K562 (cell line): ENCODE results near the gene KXD1. TPM values are rescaled to one million over a fixed set of nuclear protein-coding genes. Genes with fewer than 3 reads are reported as not detected.

Experiments used
- SIN3A ChIP-seq, 2 experiments: fragments of 150-350 bp in 1 of 2; IDR thresholded peaks; 2 replicates each; pipeline ENCODE4 v1.6.1; 2011 to 2016; ENCODE audit warnings: borderline replicate concordance in 2 of 2, low read depth in 2 of 2, low read length in 2 of 2, mild to moderate bottlenecking in 2 of 2, moderate library complexity in 2 of 2; ENCODE audit not compliant: control insufficient read depth in 1 of 2
- SPI1 ChIP-seq: IDR thresholded peaks from 2 replicates; pipeline ENCODE4 v1.6.1; 2011; ENCODE audit warnings: low read depth, low read length, control low read depth, borderline replicate concordance
- ZNF263 ChIP-seq: sonication (generic); formaldehyde crosslinking; IDR thresholded peaks from 2 replicates; pipeline ENCODE4 v1.8.0; 2022; ENCODE audit warnings: mild to moderate bottlenecking, missing genetic modification reagents, borderline replicate concordance
- polyA plus RNA-seq, 8 experiments: library from polyadenylated mRNA; depleted of rRNA in 4 of 8; stranded (reverse) in 5 of 8; unstranded in 3 of 8; fragments of >200 nt; fragmentation: Nextera tagmentation in 2 of 8; fragmentation: Illumina TruSeq in 1 of 8; extraction: Ambion mirVana in 2 of 8; extraction: Trizol in 1 of 8; gene quantifications; 2 replicates each; pipeline versions ENCODE4 v1.2.1 to v1.2.3, GENCODE V29; 2011 to 2014; ENCODE audit warnings: inconsistent platforms in 1 of 8, missing spikeins in 1 of 8
- total RNA-seq, 7 experiments: library from RNA; depleted of rRNA in 6 of 7; stranded (reverse); fragments of >200 nt in 6 of 7; fragmentation: Illumina TruSeq in 2 of 7; extraction: Trizol in 2 of 7; gene quantifications; 2 replicates each; pipeline versions ENCODE4 v1.2.1 to v1.2.3, GENCODE V29; 2011 to 2021; ENCODE audit warnings: low replicate concordance in 1 of 7
- TF ChIP-seq, protein P1 (sequence below): sonication (generic); formaldehyde crosslinking; IDR thresholded peaks from 2 replicates; pipeline ENCODE4 v1.8.1; 2023; ENCODE audit warnings: mild to moderate bottlenecking, missing genetic modification reagents
- TF ChIP-seq, protein P2 (sequence below): fragments of 200-800 bp; sonication (Bioruptor generic); IDR thresholded peaks from 2 replicates; pipeline ENCODE4 v1.6.1; 2017; ENCODE audit warnings: missing genetic modification characterization, missing compliant biosample characterization
- TF ChIP-seq, protein P3 (sequence below), 2 experiments: fragments of 450-650 bp in 1 of 2; sonication (generic) in 1 of 2; formaldehyde crosslinking in 1 of 2; IDR thresholded peaks; 2 replicates each; pipeline versions ENCODE4 v1.7.1 to v1.9.0; 2016 to 2022; ENCODE audit warnings: inconsistent platforms in 1 of 2, mild to moderate bottlenecking in 1 of 2, missing genetic modification reagents in 1 of 2
- TF ChIP-seq, protein P4 (sequence below): fragments of 250-450 bp; sonication (Bioruptor Pico); IDR thresholded peaks from 2 replicates; pipeline ENCODE4 v1.8.0; 2022; ENCODE audit warnings: moderate library complexity, mild to moderate bottlenecking, inconsistent platforms
- TF ChIP-seq, protein P5 (sequence below), 2 experiments: fragments of 200-800 bp in 1 of 2; sonication (Bioruptor generic) in 1 of 2; sonication (generic) in 1 of 2; formaldehyde crosslinking in 1 of 2; IDR thresholded peaks in 1 of 2; conservative IDR thresholded peaks in 1 of 2; 2 replicates each; pipeline versions ENCODE4 v1.5.0 to v1.6.1; 2016 to 2020; ENCODE audit warnings: missing compliant biosample characterization in 1 of 2, missing genetic modification characterization in 1 of 2, missing genetic modification reagents in 1 of 2

Gene KXD1
- total and polyA plus RNA-seq, 9 of the 15 experiments (the other 6 are each of a cell fraction or from before 2014, with no cell fraction given), result 21.9 to 210 (median 118) TPM

DNA sequence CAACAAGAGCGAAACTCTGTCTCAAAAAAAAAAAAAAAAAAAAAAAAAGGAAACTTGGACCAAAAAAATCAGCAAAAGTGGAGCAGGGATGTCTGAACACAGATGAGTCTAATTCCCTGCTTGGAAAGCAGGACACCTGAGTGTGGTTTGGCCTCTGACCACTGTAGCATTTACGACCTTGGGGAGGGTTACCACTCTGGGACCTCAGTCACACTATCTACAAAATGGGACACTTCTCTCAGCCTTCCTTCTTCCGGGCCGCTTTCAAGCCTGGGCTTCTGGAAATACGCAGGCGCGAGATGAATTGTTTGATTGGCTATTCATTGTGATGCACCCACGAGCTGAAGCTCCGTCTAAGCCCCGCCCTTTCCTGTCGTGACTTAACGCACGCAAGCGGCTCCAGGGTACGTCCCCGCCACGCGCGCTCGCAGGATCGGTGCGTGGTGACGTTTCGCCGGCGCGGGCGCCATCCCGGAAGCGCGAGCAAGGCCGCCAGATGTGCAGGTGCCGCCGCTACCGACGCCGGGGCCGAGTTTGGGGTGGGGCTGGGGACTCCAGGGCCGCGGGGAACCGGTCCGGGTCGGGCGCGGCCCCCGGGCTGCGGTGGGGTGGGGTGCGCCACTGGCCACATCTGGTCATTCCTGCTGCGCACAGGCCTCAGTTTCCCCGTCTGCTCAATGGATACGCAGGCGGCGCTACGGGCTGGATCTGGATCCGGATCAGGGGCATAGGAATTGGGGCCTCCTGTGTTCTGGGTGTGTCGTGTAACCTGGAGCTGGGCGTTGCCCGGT is at the start of gene KXD1 (continued):
- TF ChIP-seq, protein P1, sequence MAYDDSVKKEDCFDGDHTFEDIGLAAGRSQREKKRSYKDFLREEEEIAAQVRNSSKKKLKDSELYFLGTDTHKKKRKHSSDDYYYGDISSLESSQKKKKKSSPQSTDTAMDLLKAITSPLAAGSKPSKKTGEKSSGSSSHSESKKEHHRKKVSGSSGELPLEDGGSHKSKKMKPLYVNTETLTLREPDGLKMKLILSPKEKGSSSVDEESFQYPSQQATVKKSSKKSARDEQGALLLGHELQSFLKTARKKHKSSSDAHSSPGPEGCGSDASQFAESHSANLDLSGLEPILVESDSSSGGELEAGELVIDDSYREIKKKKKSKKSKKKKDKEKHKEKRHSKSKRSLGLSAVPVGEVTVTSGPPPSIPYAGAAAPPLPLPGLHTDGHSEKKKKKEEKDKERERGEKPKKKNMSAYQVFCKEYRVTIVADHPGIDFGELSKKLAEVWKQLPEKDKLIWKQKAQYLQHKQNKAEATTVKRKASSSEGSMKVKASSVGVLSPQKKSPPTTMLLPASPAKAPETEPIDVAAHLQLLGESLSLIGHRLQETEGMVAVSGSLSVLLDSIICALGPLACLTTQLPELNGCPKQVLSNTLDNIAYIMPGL (CRISPR knock-in tag), result no peak
- TF ChIP-seq, protein P2, sequence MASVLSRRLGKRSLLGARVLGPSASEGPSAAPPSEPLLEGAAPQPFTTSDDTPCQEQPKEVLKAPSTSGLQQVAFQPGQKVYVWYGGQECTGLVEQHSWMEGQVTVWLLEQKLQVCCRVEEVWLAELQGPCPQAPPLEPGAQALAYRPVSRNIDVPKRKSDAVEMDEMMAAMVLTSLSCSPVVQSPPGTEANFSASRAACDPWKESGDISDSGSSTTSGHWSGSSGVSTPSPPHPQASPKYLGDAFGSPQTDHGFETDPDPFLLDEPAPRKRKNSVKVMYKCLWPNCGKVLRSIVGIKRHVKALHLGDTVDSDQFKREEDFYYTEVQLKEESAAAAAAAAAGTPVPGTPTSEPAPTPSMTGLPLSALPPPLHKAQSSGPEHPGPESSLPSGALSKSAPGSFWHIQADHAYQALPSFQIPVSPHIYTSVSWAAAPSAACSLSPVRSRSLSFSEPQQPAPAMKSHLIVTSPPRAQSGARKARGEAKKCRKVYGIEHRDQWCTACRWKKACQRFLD, result peak; percentile 65; the same call in 1 of the 2 replicates
- TF ChIP-seq ZNF263 (CRISPR knock-in tag) (peak; percentile 42; the same call in 1 of the 2 replicates), SPI1 (peak; percentile 64), SIN3A (IDR thresholded peaks at IDR 0.05; ENCODE audit: borderline replicate concordance in 2 of 2, control insufficient read depth in 1 of 2, low read depth in 2 of 2, low read length in 2 of 2) (peak; percentile 63 to 89; a peak in 2 of 4 replicates)
- TF ChIP-seq, protein P3, sequence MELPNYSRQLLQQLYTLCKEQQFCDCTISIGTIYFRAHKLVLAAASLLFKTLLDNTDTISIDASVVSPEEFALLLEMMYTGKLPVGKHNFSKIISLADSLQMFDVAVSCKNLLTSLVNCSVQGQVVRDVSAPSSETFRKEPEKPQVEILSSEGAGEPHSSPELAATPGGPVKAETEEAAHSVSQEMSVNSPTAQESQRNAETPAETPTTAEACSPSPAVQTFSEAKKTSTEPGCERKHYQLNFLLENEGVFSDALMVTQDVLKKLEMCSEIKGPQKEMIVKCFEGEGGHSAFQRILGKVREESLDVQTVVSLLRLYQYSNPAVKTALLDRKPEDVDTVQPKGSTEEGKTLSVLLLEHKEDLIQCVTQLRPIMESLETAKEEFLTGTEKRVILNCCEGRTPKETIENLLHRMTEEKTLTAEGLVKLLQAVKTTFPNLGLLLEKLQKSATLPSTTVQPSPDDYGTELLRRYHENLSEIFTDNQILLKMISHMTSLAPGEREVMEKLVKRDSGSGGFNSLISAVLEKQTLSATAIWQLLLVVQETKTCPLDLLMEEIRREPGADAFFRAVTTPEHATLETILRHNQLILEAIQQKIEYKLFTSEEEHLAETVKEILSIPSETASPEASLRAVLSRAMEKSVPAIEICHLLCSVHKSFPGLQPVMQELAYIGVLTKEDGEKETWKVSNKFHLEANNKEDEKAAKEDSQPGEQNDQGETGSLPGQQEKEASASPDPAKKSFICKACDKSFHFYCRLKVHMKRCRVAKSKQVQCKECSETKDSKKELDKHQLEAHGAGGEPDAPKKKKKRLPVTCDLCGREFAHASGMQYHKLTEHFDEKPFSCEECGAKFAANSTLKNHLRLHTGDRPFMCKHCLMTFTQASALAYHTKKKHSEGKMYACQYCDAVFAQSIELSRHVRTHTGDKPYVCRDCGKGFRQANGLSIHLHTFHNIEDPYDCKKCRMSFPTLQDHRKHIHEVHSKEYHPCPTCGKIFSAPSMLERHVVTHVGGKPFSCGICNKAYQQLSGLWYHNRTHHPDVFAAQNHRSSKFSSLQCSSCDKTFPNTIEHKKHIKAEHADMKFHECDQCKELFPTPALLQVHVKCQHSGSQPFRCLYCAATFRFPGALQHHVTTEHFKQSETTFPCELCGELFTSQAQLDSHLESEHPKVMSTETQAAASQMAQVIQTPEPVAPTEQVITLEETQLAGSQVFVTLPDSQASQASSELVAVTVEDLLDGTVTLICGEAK (IDR thresholded peaks at IDR 0.05), result peak; percentile 62; the same call in 1 of the 2 replicates
- TF ChIP-seq, protein P3 (CRISPR knock-in tag; IDR thresholded peaks at IDR 0.05), result no peak
- TF ChIP-seq, protein P4, sequence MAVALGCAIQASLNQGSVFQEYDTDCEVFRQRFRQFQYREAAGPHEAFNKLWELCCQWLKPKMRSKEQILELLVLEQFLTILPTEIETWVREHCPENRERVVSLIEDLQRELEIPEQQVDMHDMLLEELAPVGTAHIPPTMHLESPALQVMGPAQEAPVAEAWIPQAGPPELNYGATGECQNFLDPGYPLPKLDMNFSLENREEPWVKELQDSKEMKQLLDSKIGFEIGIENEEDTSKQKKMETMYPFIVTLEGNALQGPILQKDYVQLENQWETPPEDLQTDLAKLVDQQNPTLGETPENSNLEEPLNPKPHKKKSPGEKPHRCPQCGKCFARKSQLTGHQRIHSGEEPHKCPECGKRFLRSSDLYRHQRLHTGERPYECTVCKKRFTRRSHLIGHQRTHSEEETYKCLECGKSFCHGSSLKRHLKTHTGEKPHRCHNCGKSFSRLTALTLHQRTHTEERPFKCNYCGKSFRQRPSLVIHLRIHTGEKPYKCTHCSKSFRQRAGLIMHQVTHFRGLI (CRISPR knock-in tag), result no peak
- TF ChIP-seq, protein P5, sequence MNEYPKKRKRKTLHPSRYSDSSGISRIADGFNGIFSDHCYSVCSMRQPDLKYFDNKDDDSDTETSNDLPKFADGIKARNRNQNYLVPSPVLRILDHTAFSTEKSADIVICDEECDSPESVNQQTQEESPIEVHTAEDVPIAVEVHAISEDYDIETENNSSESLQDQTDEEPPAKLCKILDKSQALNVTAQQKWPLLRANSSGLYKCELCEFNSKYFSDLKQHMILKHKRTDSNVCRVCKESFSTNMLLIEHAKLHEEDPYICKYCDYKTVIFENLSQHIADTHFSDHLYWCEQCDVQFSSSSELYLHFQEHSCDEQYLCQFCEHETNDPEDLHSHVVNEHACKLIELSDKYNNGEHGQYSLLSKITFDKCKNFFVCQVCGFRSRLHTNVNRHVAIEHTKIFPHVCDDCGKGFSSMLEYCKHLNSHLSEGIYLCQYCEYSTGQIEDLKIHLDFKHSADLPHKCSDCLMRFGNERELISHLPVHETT (CRISPR knock-in tag; conservative IDR thresholded peaks at IDR 0.05 in 1 of 2, IDR thresholded peaks at IDR 0.05 in 1 of 2), result peak in 1 of 2 experiments; percentile 94; a peak in 2 of 4 replicates
